Tibial artery (tissue), 4 donors: ENCODE measurements around the gene TRAPPC4.
"Not testable (repeated sequence)": the region's sequence is repeated elsewhere in the genome, so short reads cannot be mapped to it uniquely, and the experiment has no call there.

Source experiments
- DNase-seq, 2 donors: peaks; one replicate each; pipeline ENCODE4 v3.0.0-alpha.2; 2019
- H3K27ac ChIP-seq, 2 donors: fragments of 200-600 bp; sonication (generic) in 1 of 2; 1 replicate in 1 of 2; 2 replicates in 1 of 2; pipeline ENCODE4 v1.5.1; 2018 to 2019; ENCODE audit warnings: mild to moderate bottlenecking in 1 of 2
- H3K27me3 ChIP-seq, 2 donors: fragments of 200-600 bp; sonication (generic) in 1 of 2; one replicate each; pipeline versions ENCODE4 v1.5.1 to v1.6.0; 2016 to 2019
- H3K36me3 ChIP-seq, 3 donors: fragments of 200-600 bp; sonication (generic) in 2 of 3; one replicate each; pipeline ENCODE4 v1.5.1; 2016 to 2019; ENCODE audit warnings: mild to moderate bottlenecking in 2 of 3
- H3K4me1 ChIP-seq, 4 donors: fragments of 200-600 bp; sonication (generic) in 2 of 4; 1 replicate in 3 of 4; 2 replicates in 1 of 4; pipeline ENCODE4 v1.5.1; 2016 to 2019
- H3K4me3 ChIP-seq, 2 donors: fragments of 200-600 bp; sonication (generic) in 1 of 2; 1 replicate in 1 of 2; 2 replicates in 1 of 2; pipeline ENCODE4 v1.5.1; 2018 to 2019; ENCODE audit warnings: mild to moderate bottlenecking in 2 of 2
- H3K9me3 ChIP-seq, 3 donors: fragments of 200-600 bp; sonication (generic) in 1 of 3; one replicate each; pipeline ENCODE4 v1.5.1; 2016 to 2019
- CTCF ChIP-seq, 2 experiments: fragments of 200-600 bp in 1 of 2; fragments of 450-650 bp in 1 of 2; IDR thresholded peaks; one replicate each; pipeline ENCODE4 v1.5.1; 2017 to 2019; ENCODE audit warnings: antibody characterized with exemption in 2 of 2, mild to moderate bottlenecking in 1 of 2, moderate library complexity in 1 of 2
- intact Hi-C: fragments of 100-400 bp; cut with DNase I; formaldehyde crosslinking; loops from one replicate; pipeline ENCODE4 v1.15.0; 2023; ENCODE audit warnings: low total_unique reads

Gene TRAPPC4

DNA sequence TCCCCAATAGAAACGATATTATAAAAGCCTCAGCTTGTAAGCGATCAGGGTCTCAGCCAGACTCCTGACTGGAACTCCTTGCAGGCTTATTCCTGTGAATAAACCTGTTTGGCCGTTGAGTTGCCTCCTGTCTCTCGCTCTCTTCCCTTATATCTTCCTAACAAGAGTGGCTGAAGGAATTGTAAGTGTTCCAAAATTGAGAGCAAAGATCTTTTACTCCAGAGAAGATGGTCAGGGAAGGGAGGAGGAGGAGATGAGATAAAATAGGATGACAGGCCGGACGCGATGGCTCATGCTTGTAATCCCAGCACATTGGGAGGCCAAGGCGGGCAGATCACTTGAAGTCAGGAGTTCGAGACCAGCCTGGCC lies 13.3 kb downstream of the TRAPPC4 start:
- H3K4me3 ChIP-seq, result no peak overlapping the region
- intact Hi-C loops, result no loop called here
- H3K27ac ChIP-seq, result no peak overlapping the region
- H3K36me3 ChIP-seq, result peaks cover 0 to 11% (median 0%) of the 10 kb centered on the region in 3 donors
- H3K27me3 ChIP-seq, result no peaks in the 10 kb centered on the region
- peaks cover 0 to 18% (median 10%) of the 10 kb centered on the region in 4 donors for H3K4me1 ChIP-seq
- no peaks in the 10 kb centered on the region for H3K9me3 ChIP-seq
- TF ChIP-seq CTCF (IDR thresholded peaks at IDR 0.05), result no peak
- no peak for DNase-seq

DNA sequence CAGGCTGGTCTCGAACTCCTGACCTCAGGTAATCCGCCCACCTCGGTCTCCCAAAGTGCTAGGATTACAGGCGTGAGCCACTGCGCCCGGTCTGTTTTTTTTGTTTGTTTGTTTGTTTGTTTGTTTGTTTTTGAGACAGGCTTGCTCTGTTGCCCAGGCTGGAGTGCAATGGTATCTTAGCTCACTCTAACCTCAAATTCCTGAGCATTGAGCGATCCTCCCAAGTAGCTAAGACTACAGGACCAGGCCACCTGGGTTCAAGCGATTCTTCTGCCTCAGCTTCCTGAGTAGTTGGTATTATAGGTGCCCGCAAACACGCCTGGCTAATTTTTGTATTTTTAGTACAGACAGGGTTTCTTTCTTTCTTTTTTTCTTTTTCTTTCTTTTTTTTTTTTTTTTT lies 14.9 kb downstream of the TRAPPC4 start:
- intact Hi-C loops, H3K27ac ChIP-seq, H3K9me3 ChIP-seq, H3K4me3 ChIP-seq, H3K36me3 ChIP-seq, DNase-seq, H3K27me3 ChIP-seq: not testable (repeated sequence)
- H3K4me1 ChIP-seq, result peaks cover 0 to 18% (median 10%) of the 10 kb centered on the region in 4 donors

DNA sequence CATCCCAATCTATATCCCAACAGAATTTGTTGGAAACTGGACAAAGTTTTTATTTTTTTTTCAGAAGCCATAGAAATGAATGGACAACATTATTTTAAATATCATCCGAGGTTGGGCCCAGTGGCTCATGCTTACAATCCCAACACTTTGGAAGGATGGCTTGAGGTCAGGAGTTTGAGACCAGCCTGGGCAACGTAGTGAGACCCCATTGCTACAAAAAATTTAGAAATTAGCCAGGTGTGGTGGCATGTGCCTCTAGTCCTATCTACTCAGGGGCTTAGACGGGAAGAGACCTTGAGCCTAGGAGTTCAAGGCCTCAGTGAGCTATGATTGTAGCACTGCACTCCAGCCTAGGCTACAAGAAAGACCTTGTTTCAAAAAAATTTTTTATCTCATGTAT lies 16.2 kb downstream of the TRAPPC4 start:
- TF ChIP-seq CTCF (IDR thresholded peaks at IDR 0.05), result no peak
- intact Hi-C loops, result no loop called here
- no peak overlapping the region for H3K27ac ChIP-seq
- H3K9me3 ChIP-seq, result no peaks in the 10 kb centered on the region
- H3K36me3 ChIP-seq, result no peaks in the 10 kb centered on the region
- no peak overlapping the region for H3K4me3 ChIP-seq
- DNase-seq, result no peak
- no peaks in the 10 kb centered on the region for H3K27me3 ChIP-seq
- H3K4me1 ChIP-seq, result peaks cover 0 to 10% (median 6%) of the 10 kb centered on the region in 4 donors

GRCh38 chr11:119038884-119039283 lies 20.3 kb downstream of the TRAPPC4 start:
- no peak for TF ChIP-seq CTCF (IDR thresholded peaks at IDR 0.05)
- no peak for DNase-seq
- no peak overlapping the region for H3K27ac ChIP-seq
- intact Hi-C loops, result no loop called here
- H3K36me3 ChIP-seq, result no peaks in the 10 kb centered on the region
- H3K4me3 ChIP-seq, result no peak overlapping the region
- no peaks in the 10 kb centered on the region for H3K9me3 ChIP-seq
- no peaks in the 10 kb centered on the region for H3K4me1 ChIP-seq
- no peaks in the 10 kb centered on the region for H3K27me3 ChIP-seq

- H3K27me3 ChIP-seq, H3K36me3 ChIP-seq, H3K4me1 ChIP-seq, H3K4me3 ChIP-seq, H3K9me3 ChIP-seq, intact Hi-C loops, DNase-seq, H3K27ac ChIP-seq: not testable (repeated sequence)
These were observed 20.9 kb downstream of the TRAPPC4 start for GRCh38 chr11:119039471-119039870.

DNA sequence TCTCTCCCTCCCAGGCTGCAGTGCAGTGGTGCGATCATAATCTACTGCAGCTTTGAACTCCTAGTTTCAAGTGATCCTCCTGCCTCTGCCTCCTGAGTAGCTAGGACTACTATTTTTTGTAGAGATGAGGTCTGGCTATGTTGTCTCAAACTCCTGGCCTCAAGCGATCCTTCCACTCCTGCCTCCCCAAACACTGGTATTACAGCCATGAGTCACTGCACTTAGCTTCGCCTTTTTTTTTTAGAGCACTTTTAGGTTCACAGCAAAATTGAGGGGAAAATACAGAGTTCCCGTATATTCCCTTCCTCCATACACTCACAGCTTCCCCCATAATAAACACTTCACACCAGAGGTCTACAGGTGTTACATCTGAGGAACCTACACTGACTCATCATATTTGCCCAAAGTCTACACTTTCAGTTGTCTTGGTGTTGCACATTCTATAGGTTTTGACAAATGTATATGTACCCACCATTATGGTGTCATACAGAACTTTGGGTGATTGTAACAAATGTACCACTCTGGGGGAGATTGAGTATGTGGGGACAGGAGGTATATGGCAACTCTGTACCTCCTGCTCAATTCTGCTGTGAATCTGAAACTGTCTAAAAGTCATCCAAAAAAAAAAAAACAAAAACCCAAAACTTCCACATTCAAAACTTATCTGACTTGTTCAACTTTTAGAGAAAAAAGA lies 23.4 kb downstream of the TRAPPC4 start:
- H3K27me3 ChIP-seq, result no peaks in the 10 kb centered on the region
- TF ChIP-seq CTCF (IDR thresholded peaks at IDR 0.05), result no peak
- DNase-seq, result no peak
- intact Hi-C loops, result no loop called here
- H3K4me3 ChIP-seq, result no peak overlapping the region
- H3K9me3 ChIP-seq, result no peaks in the 10 kb centered on the region
- no peak overlapping the region for H3K27ac ChIP-seq
- H3K36me3 ChIP-seq, result peaks cover 14 to 25% (median 21%) of the 10 kb centered on the region in 3 donors
- no peaks in the 10 kb centered on the region for H3K4me1 ChIP-seq

DNA sequence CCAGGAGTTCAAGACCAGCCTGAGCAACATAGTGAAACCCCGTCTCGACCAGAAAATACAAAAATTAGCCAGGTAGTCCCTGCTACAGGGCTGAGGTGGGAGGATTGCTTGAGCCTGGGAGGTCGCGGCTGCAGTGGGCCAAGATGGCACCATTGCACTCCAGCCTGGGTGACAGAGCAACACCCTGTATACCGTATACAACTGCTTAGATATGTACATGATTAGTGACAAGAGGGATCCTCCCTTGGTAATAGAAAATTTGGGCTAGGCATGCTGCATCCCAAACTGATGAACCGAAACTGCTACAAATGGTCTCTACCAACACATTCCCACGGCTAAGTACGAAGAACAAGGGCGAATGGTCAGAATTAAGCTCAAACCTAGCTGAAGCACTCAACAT lies 24.4 kb downstream of the TRAPPC4 start:
- Histone ChIP-seq H3K27me3 (no peaks in the 10 kb centered on the region), H3K36me3 (peaks cover 23 to 34% (median 30%) of the 10 kb centered on the region in 3 donors), H3K27ac (no peak overlapping the region), H3K4me3 (no peak overlapping the region), H3K9me3 (no peaks in the 10 kb centered on the region), H3K4me1 (no peaks in the 10 kb centered on the region)
- intact Hi-C loops, result no loop called here
- no peak for TF ChIP-seq CTCF (IDR thresholded peaks at IDR 0.05)
- no peak for DNase-seq
